Renal pelvis (tissue), 12 donors: Measurements from ENCODE around the gene C1GALT1. TPM values are rescaled to one million over a fixed set of nuclear protein-coding genes. Genes with fewer than 3 reads are reported as not detected.
"Not testable (repeated sequence)": the region's sequence is repeated elsewhere in the genome, so short reads cannot be mapped to it uniquely, and the experiment has no call there.

Source experiments
- DNase-seq: peaks from one replicate; pipeline ENCODE4 v3.0.0-alpha.2; 2013
- long read RNA-seq, 16 experiments: transcript quantifications; one replicate each; lab custom pipeline, GENCODE V29; 2026
- polyA plus RNA-seq, 3 donors: library from polyadenylated mRNA; unstranded; fragments of 120-200 nt; gene quantifications; one replicate each; pipeline ENCODE4 v1.2.1, GENCODE V29; 2013; ENCODE audit not compliant: insufficient read length in 3 of 3

Gene C1GALT1
- polyA plus RNA-seq: 10 to 100 TPM; 36.9 to 54.2 (median 44.4) TPM
- long read RNA-seq, donor 1, full-length matches to known transcripts: 8 of 13 reads
- long read RNA-seq, donor 1, partial matches to known transcripts: 5 of 13 reads
- long read RNA-seq, donor 1, other reads (novel, unspliced or antisense): 0 of 13 reads
- long read RNA-seq, donor 2, full-length matches to known transcripts: 18 of 31 reads
- long read RNA-seq, donor 2, partial matches to known transcripts: 13 of 31 reads
- long read RNA-seq, donor 2, other reads (novel, unspliced or antisense): 0 of 31 reads
- long read RNA-seq, donor 3, full-length matches to known transcripts: 11 of 19 reads
- long read RNA-seq, donor 3, partial matches to known transcripts: 8 of 19 reads
- long read RNA-seq, donor 3, other reads (novel, unspliced or antisense): 0 of 19 reads
- long read RNA-seq, donor 4, full-length matches to known transcripts: 17 of 17 reads
- long read RNA-seq, donor 4, partial matches to known transcripts: 0 of 17 reads
- long read RNA-seq, donor 4, other reads (novel, unspliced or antisense): 0 of 17 reads
- long read RNA-seq, donor 5, full-length matches to known transcripts: 14 of 14 reads
- long read RNA-seq, donor 5, partial matches to known transcripts: 0 of 14 reads
- long read RNA-seq, donor 5, other reads (novel, unspliced or antisense): 0 of 14 reads
- long read RNA-seq, donor 6, full-length matches to known transcripts: 14 of 28 reads
- long read RNA-seq, donor 6, partial matches to known transcripts: 14 of 28 reads
- long read RNA-seq, donor 6, other reads (novel, unspliced or antisense): 0 of 28 reads
- long read RNA-seq, donor 7, full-length matches to known transcripts: 12 of 19 reads
- long read RNA-seq, donor 7, partial matches to known transcripts: 7 of 19 reads
- long read RNA-seq, donor 7, other reads (novel, unspliced or antisense): 0 of 19 reads
- long read RNA-seq, donor 8, full-length matches to known transcripts: 5 of 10 reads
- long read RNA-seq, donor 8, partial matches to known transcripts: 5 of 10 reads
- long read RNA-seq, donor 8, other reads (novel, unspliced or antisense): 0 of 10 reads
- long read RNA-seq, donor 9, full-length matches to known transcripts: 16 of 33 reads
- long read RNA-seq, donor 9, partial matches to known transcripts: 17 of 33 reads
- long read RNA-seq, donor 9, other reads (novel, unspliced or antisense): 0 of 33 reads
- long read RNA-seq, donor 10, full-length matches to known transcripts: 15 of 20 reads
- long read RNA-seq, donor 10, partial matches to known transcripts: 5 of 20 reads
- long read RNA-seq, donor 10, other reads (novel, unspliced or antisense): 0 of 20 reads
- long read RNA-seq, donor 11, full-length matches to known transcripts: 7 of 7 reads
- long read RNA-seq, donor 11, partial matches to known transcripts: 0 of 7 reads
- long read RNA-seq, donor 11, other reads (novel, unspliced or antisense): 0 of 7 reads
- long read RNA-seq, donor 12, full-length matches to known transcripts: 15 of 42 reads
- long read RNA-seq, donor 12, partial matches to known transcripts: 27 of 42 reads
- long read RNA-seq, donor 12, other reads (novel, unspliced or antisense): 0 of 42 reads
- long read RNA-seq, donor 13, full-length matches to known transcripts: 9 of 9 reads
- long read RNA-seq, donor 13, partial matches to known transcripts: 0 of 9 reads
- long read RNA-seq, donor 13, other reads (novel, unspliced or antisense): 0 of 9 reads
- long read RNA-seq, donor 14, full-length matches to known transcripts: 17 of 57 reads
- long read RNA-seq, donor 14, partial matches to known transcripts: 40 of 57 reads
- long read RNA-seq, donor 14, other reads (novel, unspliced or antisense): 0 of 57 reads
- long read RNA-seq, donor 15, full-length matches to known transcripts: 21 of 29 reads
- long read RNA-seq, donor 15, partial matches to known transcripts: 8 of 29 reads
- long read RNA-seq, donor 15, other reads (novel, unspliced or antisense): 0 of 29 reads
- long read RNA-seq, donor 16, full-length matches to known transcripts: 13 of 22 reads
- long read RNA-seq, donor 16, partial matches to known transcripts: 9 of 22 reads
- long read RNA-seq, donor 16, other reads (novel, unspliced or antisense): 0 of 22 reads

- DNase-seq: peak; percentile 97
Observed at GRCh38 chr7:7182156-7183060, at the start of gene C1GALT1. Gene C1GALT1, plus strand, starts transcription at chr7:7182544. Its CDS starts 51,776 bp downstream, at chr7:7234320.

DNA sequence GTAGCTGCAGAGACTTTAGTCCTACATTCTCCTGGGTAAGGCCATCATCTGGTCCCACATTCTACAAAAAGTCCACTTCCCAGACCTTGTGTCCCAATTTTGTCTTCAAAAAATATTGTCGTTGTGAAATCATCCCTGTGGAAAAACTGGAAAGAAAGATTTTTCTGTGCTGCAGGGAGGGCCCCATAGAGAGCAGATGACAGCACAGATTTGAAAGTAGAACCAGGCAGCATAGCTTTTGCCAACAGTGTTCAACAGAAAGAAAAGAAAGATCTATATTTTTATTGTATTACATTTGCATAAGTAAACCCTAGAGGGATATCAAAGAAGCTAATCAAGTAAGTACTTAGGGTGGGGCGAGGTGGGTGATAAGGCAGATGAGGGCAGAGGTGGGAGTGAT is 48.3 kb upstream of the C1GALT1 start:
- no peak for DNase-seq

GRCh38 chr7:7135074-7135473 is 47.3 kb upstream of the C1GALT1 start:
- DNase-seq: no peak

GRCh38 chr7:7135924-7136323 is 46.4 kb upstream of the C1GALT1 start:
- not testable (repeated sequence) for DNase-seq

- no peak for DNase-seq
Observed at GRCh38 chr7:7136466-7137381, 45.6 kb upstream of the C1GALT1 start.

GRCh38 chr7:7138897-7139296 is 43.4 kb upstream of the C1GALT1 start:
- DNase-seq: no peak

- DNase-seq: not testable (repeated sequence)
Observed at GRCh38 chr7:7143404-7143803, 38.9 kb upstream of the C1GALT1 start.

GRCh38 chr7:7145151-7145550 is 37.2 kb upstream of the C1GALT1 start:
- DNase-seq: not testable (repeated sequence)

GRCh38 chr7:7146837-7147236 is 35.5 kb upstream of the C1GALT1 start:
- DNase-seq: no peak

GRCh38 chr7:7148798-7149481 is 33.4 kb upstream of the C1GALT1 start:
- DNase-seq: no peak

DNA sequence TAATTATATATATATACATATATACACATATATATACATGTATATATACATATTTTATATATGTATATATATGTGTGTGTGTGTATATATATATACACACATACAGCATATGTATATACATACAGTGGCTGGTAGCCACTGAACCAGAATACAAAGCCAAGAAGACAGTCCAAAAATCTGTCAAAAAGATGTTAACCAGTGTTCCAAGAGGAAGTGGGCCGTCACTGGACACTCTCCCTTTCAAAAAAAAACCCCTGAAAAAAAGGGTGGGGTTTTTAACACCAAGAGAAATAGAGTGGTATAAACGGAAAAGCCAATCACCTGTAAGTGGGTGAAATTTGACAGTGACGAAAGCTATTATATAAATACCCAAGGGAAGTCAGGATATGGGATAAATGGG is 31.1 kb upstream of the C1GALT1 start:
- DNase-seq: no peak

- DNase-seq: no peak
Observed at GRCh38 chr7:7151865-7152264, 30.5 kb upstream of the C1GALT1 start.

GRCh38 chr7:7152315-7152714 is 30.0 kb upstream of the C1GALT1 start:
- DNase-seq: no peak

- DNase-seq: not testable (repeated sequence)
Observed at GRCh38 chr7:7154355-7154754, 28.0 kb upstream of the C1GALT1 start.

GRCh38 chr7:7156663-7157062 is 25.7 kb upstream of the C1GALT1 start:
- DNase-seq: no peak

GRCh38 chr7:7157177-7157886 is 25.0 kb upstream of the C1GALT1 start:
- no peak for DNase-seq
